K562 treated with DMSO at 1 percent for 24 hours (cell line): Measurements from ENCODE around the gene VIL1. TPM values are rescaled to one million over a fixed set of nuclear protein-coding genes. Genes with fewer than 3 reads are reported as not detected.

Source experiments
- total RNA-seq: library from RNA; unstranded; fragments of 300-600 nt; gene quantifications from 2 replicates; pipeline ENCODE4 v1.2.3, GENCODE V29; 2022; ENCODE audit warnings: low read depth; ENCODE audit not compliant: insufficient read depth

VIL1 gene
- 0.46 and 0.63 TPM in 2 replicates for total RNA-seq

GRCh38 chr2:218418717-218419458 lies at the start of gene VIL1:
Gene VIL1, plus strand, starts transcription at chr2:218419123. Its CDS starts 4,656 bp downstream, at chr2:218423779.

DNA sequence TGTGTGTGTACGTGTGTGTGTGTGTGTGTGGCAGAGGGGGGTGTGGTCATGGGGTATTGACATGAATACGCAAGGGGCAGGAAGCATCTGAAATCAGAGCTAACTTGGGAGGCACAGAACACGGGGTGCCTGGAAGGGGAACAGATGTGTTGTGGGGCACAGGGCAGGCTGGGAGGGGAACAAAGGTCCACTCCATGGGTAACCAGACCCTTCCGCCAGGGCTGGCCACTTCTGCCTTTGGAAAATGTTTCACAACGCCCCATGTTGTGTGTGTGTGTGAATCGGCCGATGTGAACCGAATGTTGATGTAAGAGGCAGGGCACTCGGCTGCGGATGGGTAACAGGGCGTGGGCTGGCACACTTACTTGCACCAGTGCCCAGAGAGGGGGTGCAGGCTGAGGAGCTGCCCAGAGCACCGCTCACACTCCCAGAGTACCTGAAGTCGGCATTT lies 37.0 kb upstream of the VIL1 start, which contains the start of gene SLC11A1:
Gene SLC11A1 (plus strand): TSS at position 358 of the 451 bp plus-strand sequence. CDS start 96 bp downstream, outside the sequence.

GRCh38 chr2:218399391-218400166 lies 19.3 kb upstream of the VIL1 start, which contains the start of gene CTDSP1:
Gene CTDSP1, plus strand, starts transcription at chr2:218399868. Its CDS starts 223 bp downstream, at chr2:218400091.

Other genes starting within 250 kb of the VIL1 start
- 111 and 117 TPM in 2 replicates for gene ARPC2, start 201.9 kb upstream of the VIL1 start, total RNA-seq
- not detected in 2 replicates for gene GPBAR1, start 158.1 kb upstream of the VIL1 start, total RNA-seq
- gene AAMP, start 149.0 kb upstream of the VIL1 start, total RNA-seq, result 110 and 123 TPM in 2 replicates
- 60.3 and 68.4 TPM in 2 replicates for gene PNKD, start 148.6 kb upstream of the VIL1 start, total RNA-seq
- gene TMBIM1, start 126.6 kb upstream of the VIL1 start, total RNA-seq, result 71.0 and 71.6 TPM in 2 replicates
- gene CATIP, start 62.3 kb upstream of the VIL1 start, total RNA-seq, result 0.80 TPM in 1 of 2 replicates, not detected in the other
- 0.61 and 0.80 TPM in 2 replicates for gene SLC11A1, start 36.9 kb upstream of the VIL1 start, total RNA-seq
- 79.9 and 82.8 TPM in 2 replicates for gene CTDSP1, start 19.3 kb upstream of the VIL1 start, total RNA-seq
- gene USP37, start 149.2 kb downstream of the VIL1 start, total RNA-seq, result 2.8 and 2.9 TPM in 2 replicates
- 15.4 and 20.9 TPM in 2 replicates for gene CNOT9, start 149.7 kb downstream of the VIL1 start, total RNA-seq
- 0.42 TPM in 1 of 2 replicates, not detected in the other for gene PLCD4, start 188.8 kb downstream of the VIL1 start, total RNA-seq
- 11.0 and 12.2 TPM in 2 replicates for gene ZNF142, start 240.5 kb downstream of the VIL1 start, total RNA-seq
- gene BCS1L, start 240.6 kb downstream of the VIL1 start, total RNA-seq, result 25.1 and 29.3 TPM in 2 replicates